Measurements from ENCODE around the gene TUBA3E.
A peak's percentile ranks its signal among the peaks of the same experiment; 100 is the strongest.
"Not testable (repeated sequence)": the region's sequence is repeated elsewhere in the genome, so short reads cannot be mapped to it uniquely, and the experiment has no call there.

TUBA3E gene

DNA sequence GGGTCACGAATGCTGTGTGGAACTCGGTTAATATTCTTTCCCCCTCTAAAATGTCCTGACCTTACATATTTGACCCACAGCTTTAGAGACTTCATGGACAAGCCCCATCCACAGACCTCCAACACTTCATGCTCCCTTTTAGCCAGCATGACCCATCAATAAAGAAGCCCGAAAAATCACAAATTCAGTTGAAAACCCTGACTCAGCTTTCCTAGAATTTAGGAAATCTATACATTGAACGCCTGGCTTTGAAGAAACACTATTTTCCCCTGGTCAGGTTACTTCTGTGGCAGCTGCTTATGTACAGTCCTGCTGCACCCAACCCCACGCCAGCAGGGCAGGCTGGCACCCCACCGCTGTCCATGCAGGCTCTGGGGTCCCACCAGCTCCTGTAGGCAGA, 6.9 kb downstream of the TUBA3E start:
- DNase-seq: not testable (repeated sequence)

DNA sequence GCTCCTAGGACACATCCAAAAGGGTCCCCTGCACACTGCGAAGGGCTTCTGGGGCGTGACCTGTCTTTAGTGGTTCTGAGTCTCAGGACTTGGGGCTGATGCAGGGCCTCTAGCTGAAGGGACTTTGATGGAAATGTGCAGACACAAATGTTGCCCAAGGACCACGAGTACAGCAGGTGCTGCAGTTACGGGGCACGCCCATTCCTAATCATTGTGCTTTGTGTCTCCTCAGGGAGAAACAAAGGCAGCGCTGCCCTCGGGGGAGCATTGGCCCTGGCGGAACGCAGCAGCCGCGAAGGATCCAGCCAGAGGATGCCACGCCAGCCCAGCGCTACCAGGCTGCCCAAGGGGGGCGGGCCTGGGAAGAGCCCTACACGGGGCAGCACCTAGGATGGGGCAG, 8.0 kb downstream of the TUBA3E start:
- DNase-seq: no peak

DNA sequence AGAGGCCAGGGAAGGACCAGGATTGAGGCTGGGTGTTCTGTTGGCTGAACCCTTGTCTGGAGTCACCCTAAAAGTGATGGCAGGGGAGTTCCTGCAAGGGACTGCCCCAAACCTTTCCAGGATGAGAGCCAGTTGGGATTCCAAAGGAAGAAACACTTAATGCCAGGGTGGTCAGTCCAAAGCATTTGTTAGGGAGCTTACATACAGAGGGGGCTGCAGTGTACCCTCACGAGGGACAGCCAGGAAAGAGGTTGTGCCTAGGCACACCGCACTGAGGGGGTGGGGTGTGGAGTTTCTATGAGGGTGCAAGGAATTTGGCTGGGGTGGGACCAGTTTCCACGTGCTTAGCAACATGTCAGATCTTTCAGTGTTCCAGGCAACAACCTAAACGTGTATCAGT, 9.3 kb downstream of the TUBA3E start:
- not testable (repeated sequence) for DNase-seq

DNA sequence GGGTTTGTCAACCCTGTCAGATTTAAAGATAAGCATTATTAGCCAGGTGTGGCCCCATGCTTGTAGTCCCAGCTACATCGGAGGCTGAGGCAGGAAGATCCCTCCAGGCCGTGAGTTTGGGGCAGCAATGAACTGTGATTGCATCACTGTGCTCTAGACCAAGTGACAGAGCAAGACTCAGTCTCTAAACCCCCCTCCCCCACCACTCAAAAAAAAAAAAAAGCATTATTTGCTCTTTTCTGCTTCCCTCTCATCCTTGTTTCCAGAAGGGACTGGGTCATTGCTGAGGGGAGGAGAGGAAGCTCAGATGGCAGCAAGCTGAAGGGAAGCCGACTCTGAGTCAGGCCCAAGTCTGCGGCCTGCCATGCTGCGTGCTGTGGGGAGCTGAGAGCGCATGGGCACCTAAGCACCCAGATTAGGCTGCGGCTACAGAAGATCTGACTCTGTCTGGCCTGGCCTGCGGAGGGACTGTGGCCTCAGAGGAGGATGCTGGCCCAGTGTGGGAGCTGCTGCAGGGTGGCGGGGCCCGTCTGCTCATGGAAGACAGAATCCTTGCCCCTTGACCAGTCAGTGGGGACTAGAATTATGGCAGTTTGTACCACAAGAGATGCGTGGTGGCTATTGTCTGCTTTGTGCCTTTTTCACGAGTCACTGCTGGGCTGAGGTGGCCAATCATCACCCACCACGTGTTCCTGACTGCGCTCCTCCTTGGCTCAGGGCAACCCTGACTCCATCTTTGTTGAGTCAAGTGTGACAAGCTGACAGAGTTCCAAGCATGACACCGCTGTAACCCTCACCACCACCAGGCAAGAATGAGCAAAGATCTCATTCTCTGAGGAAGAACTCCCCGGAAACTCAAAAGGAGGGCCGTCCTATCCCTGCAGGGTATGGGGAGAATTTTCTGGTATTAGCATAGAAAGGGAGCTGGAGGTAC, 10.1 kb downstream of the TUBA3E start:
- not testable (repeated sequence) for DNase-seq

DNA sequence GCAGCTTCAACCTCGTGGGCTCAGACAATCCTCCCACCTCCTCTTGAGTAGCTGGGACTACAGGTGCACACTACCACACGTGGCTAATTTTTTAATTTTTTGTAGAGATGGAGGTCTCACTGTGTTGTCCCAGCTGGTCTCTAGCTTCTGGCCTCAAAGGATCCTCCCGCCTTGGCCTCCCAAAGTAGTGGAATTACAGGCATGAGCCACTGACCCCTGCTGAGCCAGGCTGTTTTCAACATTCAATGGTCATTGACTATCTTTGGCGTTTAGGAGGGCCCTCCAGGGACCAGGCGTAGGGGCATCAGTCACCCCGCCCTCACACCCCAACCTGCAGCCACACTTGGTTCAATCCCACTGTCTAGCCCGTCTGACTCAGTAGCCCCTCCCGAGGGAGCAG, 11.0 kb downstream of the TUBA3E start:
- no peak for DNase-seq

DNA sequence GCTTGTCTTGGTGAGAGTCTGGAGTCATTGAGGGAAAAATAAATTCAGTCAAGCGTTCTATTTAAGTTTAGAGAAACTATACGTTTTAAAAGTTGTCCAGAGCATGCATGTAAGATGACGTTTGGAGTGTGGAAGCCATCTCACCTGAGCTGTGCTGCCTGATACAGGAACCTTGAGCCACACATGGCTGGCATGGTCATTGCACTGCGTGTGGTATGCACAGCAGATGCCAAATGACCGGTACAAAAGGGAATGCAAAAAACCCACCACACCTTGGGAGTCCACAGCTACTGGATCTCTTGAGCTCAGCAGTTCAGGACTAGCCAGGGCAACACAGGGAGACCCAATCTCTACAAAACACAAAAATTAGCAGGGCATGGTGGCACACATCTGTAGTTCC, 11.8 kb downstream of the TUBA3E start:
- no peak for DNase-seq

DNA sequence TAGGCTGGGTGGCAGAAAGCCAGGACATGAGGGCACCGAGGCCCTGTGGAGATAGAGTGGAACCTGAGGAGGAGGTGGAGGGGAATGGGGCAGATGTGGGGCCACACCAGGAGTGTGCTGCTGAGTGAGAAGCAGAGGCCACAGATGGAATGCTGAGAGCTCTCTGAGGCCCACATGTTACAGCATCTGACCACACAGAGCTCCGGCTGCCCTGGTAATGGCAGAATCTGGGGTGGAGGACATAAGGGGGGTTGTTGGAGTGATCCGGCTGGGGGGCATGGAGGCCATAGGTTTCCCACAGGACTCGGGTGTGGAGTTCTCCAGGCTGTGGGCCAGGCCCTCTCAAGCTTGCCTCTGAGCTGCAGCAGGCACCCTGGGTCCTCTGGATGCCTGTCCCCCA, 12.3 kb downstream of the TUBA3E start:
- DNase-seq: no peak

DNA sequence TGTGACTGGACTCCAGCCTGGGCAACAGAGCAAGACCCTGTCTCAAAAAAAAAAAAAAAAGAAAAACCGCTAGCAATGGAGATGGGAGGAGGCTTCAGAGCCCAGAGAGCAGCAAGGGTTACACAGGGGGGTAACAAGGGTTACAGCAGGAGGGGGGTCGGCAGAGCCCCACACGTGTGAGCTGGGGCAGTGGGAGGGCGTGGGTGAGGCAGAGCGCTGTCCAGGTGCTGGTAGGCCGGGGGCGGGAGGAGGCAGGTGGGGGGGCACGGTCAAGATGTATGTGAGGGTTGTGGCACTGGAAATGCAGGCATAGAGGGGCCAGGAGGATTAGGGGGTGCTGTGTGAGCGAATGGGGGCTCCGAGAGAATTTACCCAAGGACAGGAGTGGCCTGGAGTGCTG, 12.8 kb downstream of the TUBA3E start:
- DNase-seq: no peak

DNA sequence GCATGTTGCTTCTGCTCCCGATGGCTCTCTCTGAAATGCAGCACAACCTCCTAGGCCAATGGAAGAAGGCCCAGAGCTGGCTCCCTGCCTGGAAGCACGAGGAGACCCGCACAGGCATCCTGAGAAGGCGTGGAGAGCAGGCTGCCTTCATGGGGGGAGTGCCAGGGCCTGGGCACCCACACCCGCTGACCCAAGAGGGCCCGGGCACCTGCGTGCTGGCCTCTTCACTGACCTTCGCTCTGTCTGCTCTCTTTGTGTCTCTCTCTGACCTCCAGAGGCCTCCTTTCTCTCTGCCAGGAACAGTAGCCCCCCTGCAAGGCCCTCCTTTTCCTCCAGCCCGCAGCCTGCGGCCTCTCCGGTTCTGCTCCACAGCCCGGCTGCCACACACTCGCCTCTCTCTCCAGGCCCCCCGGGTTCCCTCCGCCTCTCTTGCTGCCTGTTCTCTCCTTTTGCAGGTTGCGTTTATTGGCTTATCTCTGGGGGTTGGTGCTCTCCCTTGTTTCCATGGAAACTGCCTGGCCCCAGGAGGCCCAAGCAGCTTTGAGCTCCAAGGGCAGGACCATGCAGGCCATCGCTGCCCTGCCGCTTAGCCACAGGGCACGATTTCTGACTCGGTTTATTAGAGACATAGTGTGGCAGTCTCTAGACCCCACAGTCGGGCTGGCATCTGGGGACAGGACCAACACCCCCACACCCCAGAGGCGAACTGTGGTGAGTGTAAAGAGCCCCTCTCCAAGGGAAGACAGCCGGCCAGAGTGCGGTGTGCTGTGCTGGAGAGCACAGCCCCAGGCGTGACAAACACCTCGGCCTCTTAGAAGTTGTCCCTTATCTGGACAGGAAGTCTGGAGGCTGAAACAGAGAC, 14.5 kb downstream of the TUBA3E start:
- DNase-seq: peak; percentile 65

DNA sequence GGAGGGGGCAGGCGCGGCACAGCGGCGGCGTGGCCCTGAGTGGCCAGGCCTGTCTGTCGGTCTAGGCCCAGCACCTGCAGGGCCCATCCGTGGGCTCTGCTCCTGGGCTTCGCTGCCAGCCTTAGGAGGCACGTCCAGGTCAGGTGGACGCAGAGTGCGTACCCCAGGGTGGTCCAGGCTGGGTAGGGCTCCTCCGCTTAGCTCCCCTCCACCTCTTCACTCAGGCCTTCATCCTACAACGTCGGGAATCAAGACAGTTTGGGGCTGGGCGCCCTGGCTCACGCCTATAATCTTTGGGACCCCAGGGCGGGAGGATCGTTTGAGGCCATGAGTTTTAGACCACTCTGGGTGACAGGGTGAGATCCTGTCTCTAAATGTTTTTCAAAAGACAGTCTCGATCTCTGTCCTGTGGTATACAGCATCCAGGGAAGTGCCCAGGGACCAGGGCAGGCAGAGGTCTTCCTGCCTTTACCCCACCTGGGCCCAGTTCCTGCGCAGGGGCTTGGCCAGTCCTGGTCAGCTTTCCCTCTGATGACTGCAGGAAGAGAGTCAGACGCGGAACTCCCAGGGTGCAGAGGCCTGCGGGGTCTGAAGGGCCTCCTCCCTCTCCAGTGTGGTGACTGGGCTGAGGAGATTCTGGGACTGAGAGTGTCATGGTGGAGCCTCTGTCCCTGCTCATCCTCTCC, 15.3 kb downstream of the TUBA3E start:
- DNase-seq: peak; percentile 47

DNA sequence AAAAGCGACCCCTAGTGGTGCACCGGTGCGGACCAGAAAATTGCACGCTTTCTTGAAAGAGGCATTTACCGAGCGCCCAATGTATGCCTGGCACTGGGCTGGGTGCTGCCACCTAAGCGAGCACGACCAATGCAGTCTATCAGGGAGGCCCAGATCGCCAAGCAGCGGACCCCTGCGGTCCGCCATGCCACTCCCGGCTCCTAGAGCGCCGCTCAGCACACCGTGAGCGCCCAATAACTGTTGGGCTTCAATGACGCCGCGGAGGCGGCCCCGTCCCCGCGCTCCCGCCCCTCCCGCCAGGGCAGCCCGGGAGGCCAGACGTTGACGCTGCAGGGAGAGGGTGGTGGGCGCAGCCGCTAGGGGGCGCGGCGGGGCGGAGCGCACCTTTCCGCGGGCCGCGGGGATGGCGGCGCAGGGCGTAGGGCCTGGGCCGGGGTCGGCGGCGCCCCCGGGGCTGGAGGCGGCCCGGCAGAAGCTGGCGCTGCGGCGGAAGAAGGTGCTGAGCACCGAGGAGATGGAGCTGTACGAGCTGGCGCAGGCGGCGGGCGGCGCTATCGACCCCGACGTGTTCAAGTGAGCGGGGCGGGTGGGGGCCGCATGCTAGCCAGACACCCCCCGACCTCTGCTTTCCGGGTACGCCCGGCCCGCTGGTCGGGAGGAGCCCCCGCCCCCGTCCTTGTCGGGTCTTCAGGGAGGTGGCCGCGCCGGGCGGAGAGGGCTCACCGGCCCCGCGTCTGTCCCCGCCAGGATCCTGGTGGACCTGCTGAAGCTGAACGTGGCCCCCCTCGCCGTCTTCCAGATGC, 16.2 kb downstream of the TUBA3E start, which contains the start of gene MZT2B:
Gene MZT2B (plus strand): TSS at position 383 of the 803 bp plus-strand sequence. CDS start 21 bp downstream, at position 404.
- DNase-seq: peak; percentile 94

DNA sequence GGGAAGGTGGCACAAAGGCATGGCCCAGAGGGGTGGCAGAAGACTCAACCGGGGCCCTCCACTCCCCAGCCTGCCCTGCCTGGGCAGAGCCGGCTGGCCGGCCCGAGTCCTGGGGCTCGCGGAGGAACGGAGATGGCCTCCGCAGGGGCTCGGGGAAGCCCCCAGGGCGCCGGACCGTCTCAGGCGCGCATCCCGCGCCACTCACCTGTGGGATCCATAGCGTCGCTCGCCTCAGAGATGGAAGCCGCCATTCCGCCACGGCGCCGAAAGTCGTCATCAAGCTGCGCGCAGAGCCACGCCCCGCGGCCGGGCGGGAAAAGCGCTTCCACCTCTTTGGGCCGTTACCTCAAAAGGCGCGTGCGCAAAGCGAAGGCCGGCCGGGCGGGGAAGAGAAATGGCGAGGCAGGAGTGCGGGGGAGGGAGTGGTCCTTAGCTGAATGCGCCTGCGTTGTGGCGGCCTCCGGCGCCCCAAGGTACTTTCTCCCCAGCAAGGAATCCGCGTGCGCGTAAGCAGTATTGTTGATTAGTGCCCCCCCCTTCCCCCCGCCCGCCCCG, 16.8 kb downstream of the TUBA3E start, which contains the start of gene SMPD4:
Gene SMPD4 (minus strand): TSS at position 278 of the 555 bp plus-strand sequence. CDS start 5,010 bp downstream, outside the sequence.
- DNase-seq: peak; percentile 93

DNA sequence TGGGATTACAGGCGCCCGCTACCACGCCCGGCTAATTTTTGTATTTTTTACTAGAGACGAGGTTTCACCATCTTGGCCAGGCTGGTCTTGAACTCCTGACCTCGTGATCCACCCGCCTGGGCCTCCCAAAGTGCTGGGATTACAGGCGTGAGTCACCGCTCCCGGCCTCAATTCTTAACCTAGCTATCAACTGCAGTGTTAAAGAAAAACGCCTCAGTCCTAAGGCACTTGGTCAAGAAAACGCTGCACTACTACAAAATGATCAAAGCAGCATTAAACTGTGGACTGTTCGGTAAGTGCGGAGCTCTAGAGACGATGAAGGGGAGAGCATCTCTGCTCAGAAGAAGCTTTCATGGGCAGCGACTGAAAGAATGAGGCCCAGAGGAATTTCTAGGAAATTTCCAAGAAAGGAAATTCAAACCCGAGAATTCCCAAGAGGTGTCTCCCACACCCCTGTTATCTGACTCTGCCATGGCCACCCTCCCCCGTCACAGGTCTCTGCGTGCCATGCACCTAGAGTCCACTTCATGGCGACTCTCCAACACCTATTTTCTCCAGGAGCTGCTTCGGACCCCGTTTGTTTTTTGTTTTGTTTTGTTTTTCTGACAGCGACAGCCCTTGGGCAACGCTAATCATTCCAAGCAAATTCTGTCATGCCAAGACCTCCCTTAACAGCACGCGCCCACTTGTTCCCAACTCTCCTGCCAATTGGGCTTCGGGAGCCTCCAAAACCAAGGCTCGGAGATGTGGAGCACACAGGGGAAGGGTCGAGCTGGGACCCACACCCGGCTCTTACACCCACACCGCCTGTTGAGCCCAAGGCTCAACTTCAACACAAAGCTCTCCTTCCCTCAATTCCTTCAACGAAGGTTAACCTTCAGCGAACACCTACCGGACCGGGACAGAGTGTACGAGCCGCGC, 17.6 kb downstream of the TUBA3E start:
- DNase-seq: not testable (repeated sequence)

DNA sequence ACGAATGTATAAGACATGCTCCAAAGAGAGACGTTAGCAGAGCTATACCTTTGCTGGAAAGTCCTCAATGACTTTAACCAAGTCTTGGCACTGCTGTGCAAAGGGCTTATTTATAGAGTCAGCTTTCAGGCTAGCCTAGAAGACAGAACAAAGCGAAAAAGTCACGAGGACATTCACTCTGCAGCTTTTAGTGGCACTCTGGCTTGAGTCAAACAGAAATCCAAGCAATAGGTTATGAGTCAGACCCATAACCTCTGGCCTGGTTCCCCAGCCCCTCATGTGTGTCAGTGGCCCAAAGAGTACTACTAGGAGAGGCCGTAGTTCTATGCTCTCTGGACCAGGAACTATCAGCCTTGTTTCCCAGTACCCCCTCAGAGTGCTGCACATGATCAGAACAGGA, 23.4 kb downstream of the TUBA3E start:
- DNase-seq: not testable (repeated sequence)

DNA sequence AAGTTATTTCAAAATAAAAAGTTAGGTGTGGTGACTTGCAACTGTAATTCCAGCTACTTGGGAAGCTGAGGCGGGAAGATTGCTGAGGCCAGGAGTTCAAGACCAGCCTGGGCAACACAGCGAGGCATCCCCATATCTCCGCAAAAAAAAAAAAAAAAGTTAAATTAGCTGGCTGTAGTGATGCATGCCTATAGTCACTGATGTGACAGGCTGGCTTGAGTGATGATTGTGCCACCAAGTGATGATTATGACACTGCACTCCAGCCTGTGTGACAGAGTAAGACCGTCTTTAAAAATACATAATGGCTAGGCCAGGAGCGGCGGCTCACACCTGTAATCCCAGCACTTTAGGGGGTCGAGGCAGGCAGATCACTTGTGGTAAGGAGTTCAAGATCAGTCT, 28.3 kb downstream of the TUBA3E start:
- DNase-seq: no peak

DNA sequence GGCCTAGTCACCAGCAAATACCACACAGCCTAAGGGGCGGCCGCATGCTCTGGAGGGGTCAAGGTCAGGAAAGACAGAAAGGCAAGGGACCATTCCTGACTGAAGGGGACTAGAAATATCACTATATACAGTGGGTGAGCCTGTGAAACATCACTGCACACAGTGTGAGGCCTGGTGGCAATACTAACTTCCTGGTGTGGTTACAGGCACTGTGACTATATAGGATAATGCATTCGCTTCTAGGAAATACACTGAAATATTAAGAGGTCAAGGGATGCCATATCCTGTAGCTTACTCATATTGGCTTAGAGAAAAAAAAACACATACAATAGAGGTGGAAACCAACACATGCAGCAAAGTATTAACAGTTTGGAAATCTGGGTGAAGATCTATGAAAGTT, 29.1 kb downstream of the TUBA3E start:
- not testable (repeated sequence) for DNase-seq

DNA sequence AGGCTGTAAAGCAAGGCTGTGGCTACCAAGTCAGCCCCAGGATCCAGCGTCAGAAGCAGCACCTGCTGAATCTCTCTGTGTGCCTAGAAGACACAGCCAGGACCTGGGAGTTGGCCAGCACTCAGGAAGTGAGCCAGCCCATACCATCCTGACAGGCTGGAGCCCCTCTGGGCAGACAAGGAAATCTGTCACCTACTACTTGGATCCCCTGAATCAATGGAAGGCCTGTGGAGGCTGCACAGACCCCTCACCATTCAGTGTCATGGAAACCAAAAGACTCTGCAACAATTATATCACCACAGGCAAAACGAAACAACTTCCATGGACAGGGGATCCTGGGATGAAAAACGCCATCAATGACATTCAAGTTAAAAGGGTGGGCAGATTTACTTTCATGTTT, 31.6 kb downstream of the TUBA3E start:
- not testable (repeated sequence) for DNase-seq

DNA sequence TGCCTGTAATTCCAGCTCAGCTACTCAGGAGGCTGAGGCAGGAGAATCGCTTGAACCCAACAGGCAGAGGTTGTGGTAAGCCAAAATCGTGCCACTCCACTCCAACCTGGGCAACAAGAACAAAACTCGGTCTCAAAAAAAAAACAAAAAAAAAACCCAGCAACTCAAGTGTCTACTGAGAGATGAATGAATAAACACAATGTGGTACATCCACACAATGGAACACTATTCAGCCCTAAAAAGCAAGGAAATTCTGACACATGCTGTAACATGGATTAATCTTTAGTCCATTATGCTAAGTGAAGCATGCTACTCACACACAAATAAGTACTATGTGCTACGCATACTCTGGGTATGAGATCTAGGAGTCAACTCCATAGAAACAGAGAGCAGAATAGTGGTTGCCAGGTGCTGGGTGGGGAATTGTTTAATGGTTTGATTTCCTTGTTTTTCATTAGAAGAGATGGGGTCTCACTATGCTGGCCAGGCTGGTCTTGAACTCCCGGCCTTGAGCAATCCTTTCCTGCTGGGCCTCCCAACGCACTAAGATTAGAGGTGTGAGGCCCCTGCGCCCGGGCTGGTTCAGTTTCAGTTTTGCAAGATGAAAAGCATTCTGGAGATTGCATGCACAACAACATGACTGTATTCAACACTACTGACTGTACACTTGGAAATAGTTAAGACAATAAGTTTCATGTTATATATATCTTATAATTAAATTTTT, 32.8 kb downstream of the TUBA3E start:
- no peak for DNase-seq

DNA sequence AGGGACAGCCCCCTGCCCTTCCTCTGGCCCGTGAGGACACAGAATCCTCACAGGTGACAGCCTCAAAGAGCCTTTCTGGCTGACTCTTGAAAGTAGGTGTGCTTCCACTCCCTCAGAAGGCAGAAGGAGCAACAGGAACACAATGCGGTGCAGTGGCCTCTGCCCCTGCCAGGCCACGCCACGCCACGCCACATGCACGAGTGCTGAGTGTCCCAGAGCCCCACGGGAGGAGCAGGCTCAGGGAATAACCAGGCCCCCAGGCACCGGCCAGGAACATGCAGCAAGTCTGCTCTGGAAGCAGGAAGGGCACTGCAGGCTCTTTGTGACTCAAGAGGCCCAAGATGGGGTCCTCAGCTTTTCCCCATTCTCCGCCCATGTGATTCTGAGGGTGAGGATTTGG, 35.3 kb downstream of the TUBA3E start:
- DNase-seq: no peak
